ENCODE results near the gene WDR5.

WDR5 gene

GRCh38 chr9:134172198-134173126 lies 36.6 kb downstream of the WDR5 start:
- in situ Hi-C loops (cut with MboI; ENCODE audit: low sequenced_read_pairs) = no loop called here

- in situ Hi-C loops (cut with MboI; ENCODE audit: low sequenced_read_pairs) = no loop called here
Measured at GRCh38 chr9:134173127-134174072, 37.5 kb downstream of the WDR5 start.

- in situ Hi-C loops (cut with MboI; ENCODE audit: low sequenced_read_pairs) = no loop called here
Measured at GRCh38 chr9:134174073-134174449, 38.2 kb downstream of the WDR5 start.

GRCh38 chr9:134174526-134175290 lies 38.8 kb downstream of the WDR5 start:
- in situ Hi-C loops (cut with MboI; ENCODE audit: low sequenced_read_pairs) = no loop called here

GRCh38 chr9:134175291-134175807 lies 39.5 kb downstream of the WDR5 start:
- in situ Hi-C loops (cut with MboI; ENCODE audit: low sequenced_read_pairs) = no loop called here

- in situ Hi-C loops (cut with MboI; ENCODE audit: low sequenced_read_pairs) = no loop called here
Measured at GRCh38 chr9:134175808-134176598, 40.1 kb downstream of the WDR5 start.

- in situ Hi-C loops (cut with MboI; ENCODE audit: low sequenced_read_pairs) = no loop called here
Measured at GRCh38 chr9:134176599-134176968, 40.7 kb downstream of the WDR5 start.

GRCh38 chr9:134177186-134177585 lies 41.3 kb downstream of the WDR5 start:
- in situ Hi-C loops (cut with MboI; ENCODE audit: low sequenced_read_pairs) = no loop called here

- in situ Hi-C loops (cut with MboI; ENCODE audit: low sequenced_read_pairs) = no loop called here
Measured at GRCh38 chr9:134177624-134178393, 41.9 kb downstream of the WDR5 start.

GRCh38 chr9:134178394-134178767 lies 42.5 kb downstream of the WDR5 start:
- in situ Hi-C loops (cut with MboI; ENCODE audit: low sequenced_read_pairs) = no loop called here

GRCh38 chr9:134178768-134179551 lies 43.1 kb downstream of the WDR5 start:
- in situ Hi-C loops (cut with MboI; ENCODE audit: low sequenced_read_pairs) = no loop called here

- in situ Hi-C loops (cut with MboI; ENCODE audit: low sequenced_read_pairs) = no loop called here
Measured at GRCh38 chr9:134179595-134179917, 43.7 kb downstream of the WDR5 start.

- in situ Hi-C loops (cut with MboI; ENCODE audit: low sequenced_read_pairs) = no loop called here
Measured at GRCh38 chr9:134179918-134180785, 44.3 kb downstream of the WDR5 start.

GRCh38 chr9:134180786-134181647 lies 45.1 kb downstream of the WDR5 start:
- in situ Hi-C loops (cut with MboI; ENCODE audit: low sequenced_read_pairs) = no loop called here

GRCh38 chr9:134181648-134182034 lies 45.8 kb downstream of the WDR5 start:
- in situ Hi-C loops (cut with MboI; ENCODE audit: low sequenced_read_pairs) = no loop called here

GRCh38 chr9:134182554-134183085 lies 46.7 kb downstream of the WDR5 start:
- in situ Hi-C loops (cut with MboI; ENCODE audit: low sequenced_read_pairs) = no loop called here
